ENCODE data around the gene PDE10A. TPM values are rescaled to one million over a fixed set of nuclear protein-coding genes. Genes with fewer than 3 reads are reported as not detected.

PDE10A gene
- total and polyA plus RNA-seq, 7 experiments from 2014 or later: not detected

- Mint-ChIP-seq H3K4me3 (no peak overlapping the region), H3K4me1 (peaks cover 0 to 1% (median 0%) of the 10 kb centered on the region in 7 donors), H3K27ac (no peak overlapping the region), H3K27me3 (peaks cover 0 to 6% (median 5%) of the 10 kb centered on the region in 5 donors), H3K9me3 (peaks cover 0 to 3% (median 0%) of the 10 kb centered on the region in 11 donors), H3K36me3 (no peaks in the 10 kb centered on the region)
- Histone ChIP-seq H3K27me3 (ENCODE audit: control insufficient read depth in 2 of 2, insufficient read depth in 2 of 2, low read length in 2 of 2) (no peaks in the 10 kb centered on the region), H3K27ac (ENCODE audit: low read depth, low read length) (no peak overlapping the region), H3K4me1 (ENCODE audit: control insufficient read depth in 2 of 2, insufficient read depth in 2 of 2, low read length in 2 of 2) (no peaks in the 10 kb centered on the region), H3K9me3 (ENCODE audit: control insufficient read depth in 2 of 3, low read length in 3 of 3) (no peaks in the 10 kb centered on the region), H3K4me3 (ENCODE audit: low read length) (no peak overlapping the region), H3K36me3 (ENCODE audit: control insufficient read depth in 2 of 3, insufficient read depth in 3 of 3, low read length in 3 of 3) (no peaks in the 10 kb centered on the region)
- DNase-seq (no peak), ATAC-seq (no peak)
- POLR2A ChIA-PET: no interaction called here
- CTCF ChIA-PET: no interaction called here
- intact Hi-C loops (cut with micrococcal nuclease): no loop called here
These were observed 20.0 kb downstream of the PDE10A start for GRCh38 chr6:165643015-165643414.

- Histone ChIP-seq H3K27ac (ENCODE audit: low read depth, low read length) (no peak overlapping the region), H3K27me3 (ENCODE audit: control insufficient read depth in 2 of 2, insufficient read depth in 2 of 2, low read length in 2 of 2) (no peaks in the 10 kb centered on the region), H3K36me3 (ENCODE audit: control insufficient read depth in 2 of 3, insufficient read depth in 3 of 3, low read length in 3 of 3) (no peaks in the 10 kb centered on the region), H3K4me1 (ENCODE audit: control insufficient read depth in 2 of 2, insufficient read depth in 2 of 2, low read length in 2 of 2) (no peaks in the 10 kb centered on the region), H3K4me3 (ENCODE audit: low read length) (no peak overlapping the region), H3K9me3 (ENCODE audit: control insufficient read depth in 2 of 3, low read length in 3 of 3) (no peaks in the 10 kb centered on the region)
- DNase-seq: no peak
- H3K4me1 Mint-ChIP-seq: peaks cover 0 to 1% (median 0%) of the 10 kb centered on the region in 7 donors
- H3K36me3 Mint-ChIP-seq: no peaks in the 10 kb centered on the region
- no peak for ATAC-seq
- no peak overlapping the region for H3K4me3 Mint-ChIP-seq
- CTCF ChIA-PET: no interaction called here
- peaks cover 0 to 17% (median 9%) of the 10 kb centered on the region in 5 donors for H3K27me3 Mint-ChIP-seq
- intact Hi-C loops (cut with micrococcal nuclease): no loop called here
- H3K27ac Mint-ChIP-seq: no peak overlapping the region
- H3K9me3 Mint-ChIP-seq: peaks cover 0 to 3% (median 0%) of the 10 kb centered on the region in 11 donors
- POLR2A ChIA-PET: no interaction called here
These were observed 21.3 kb downstream of the PDE10A start for GRCh38 chr6:165641672-165642156.

GRCh38 chr6:165640806-165641205, 22.2 kb downstream of the PDE10A start:
- no peaks in the 10 kb centered on the region for H3K36me3 Mint-ChIP-seq
- peaks cover 0 to 23% (median 6%) of the 10 kb centered on the region in 5 donors for H3K27me3 Mint-ChIP-seq
- H3K4me3 Mint-ChIP-seq: no peak overlapping the region
- Histone ChIP-seq H3K4me1 (ENCODE audit: control insufficient read depth in 2 of 2, insufficient read depth in 2 of 2, low read length in 2 of 2) (no peaks in the 10 kb centered on the region), H3K36me3 (ENCODE audit: control insufficient read depth in 2 of 3, insufficient read depth in 3 of 3, low read length in 3 of 3) (no peaks in the 10 kb centered on the region), H3K9me3 (ENCODE audit: control insufficient read depth in 2 of 3, low read length in 3 of 3) (no peaks in the 10 kb centered on the region), H3K27ac (ENCODE audit: low read depth, low read length) (no peak overlapping the region), H3K27me3 (ENCODE audit: control insufficient read depth in 2 of 2, insufficient read depth in 2 of 2, low read length in 2 of 2) (no peaks in the 10 kb centered on the region), H3K4me3 (ENCODE audit: low read length) (no peak overlapping the region)
- H3K4me1 Mint-ChIP-seq: peaks cover 0 to 1% (median 0%) of the 10 kb centered on the region in 7 donors
- peaks cover 0 to 3% (median 0%) of the 10 kb centered on the region in 11 donors for H3K9me3 Mint-ChIP-seq
- ATAC-seq: no peak
- ChIA-PET POLR2A (no interaction called here), CTCF (no interaction called here)
- no peak overlapping the region for H3K27ac Mint-ChIP-seq
- intact Hi-C loops (cut with micrococcal nuclease): no loop called here
- DNase-seq: no peak

- Mint-ChIP-seq H3K4me3 (no peak overlapping the region), H3K27ac (no peak overlapping the region), H3K27me3 (peaks cover 10 to 35% (median 17%) of the 10 kb centered on the region in 5 donors), H3K4me1 (peaks cover 0 to 1% (median 0%) of the 10 kb centered on the region in 7 donors), H3K36me3 (no peaks in the 10 kb centered on the region), H3K9me3 (peaks cover 0 to 3% (median 0%) of the 10 kb centered on the region in 11 donors)
- CTCF ChIA-PET: no interaction called here
- no peak overlapping the region for H3K4me3 ChIP-seq (ENCODE audit: low read length)
- DNase-seq (no peak), ATAC-seq (no peak)
- H3K36me3 ChIP-seq (ENCODE audit: control insufficient read depth in 2 of 3, insufficient read depth in 3 of 3, low read length in 3 of 3): no peaks in the 10 kb centered on the region
- H3K27ac ChIP-seq (ENCODE audit: low read depth, low read length): no peak overlapping the region
- H3K9me3 ChIP-seq (ENCODE audit: control insufficient read depth in 2 of 3, low read length in 3 of 3): no peaks in the 10 kb centered on the region
- H3K4me1 ChIP-seq (ENCODE audit: control insufficient read depth in 2 of 2, insufficient read depth in 2 of 2, low read length in 2 of 2): no peaks in the 10 kb centered on the region
- POLR2A ChIA-PET: no interaction called here
- intact Hi-C loops (cut with micrococcal nuclease): no loop called here
- H3K27me3 ChIP-seq (ENCODE audit: control insufficient read depth in 2 of 2, insufficient read depth in 2 of 2, low read length in 2 of 2): no peaks in the 10 kb centered on the region
These were observed 24.5 kb downstream of the PDE10A start for GRCh38 chr6:165638530-165638929.

- Mint-ChIP-seq H3K36me3 (no peaks in the 10 kb centered on the region), H3K27ac (no peak overlapping the region), H3K27me3 (peaks cover 15 to 42% (median 25%) of the 10 kb centered on the region in 5 donors), H3K4me3 (no peak overlapping the region), H3K4me1 (peaks cover 0 to 1% (median 0%) of the 10 kb centered on the region in 7 donors), H3K9me3 (peaks cover 0 to 3% (median 0%) of the 10 kb centered on the region in 11 donors)
- Histone ChIP-seq H3K27ac (ENCODE audit: low read depth, low read length) (no peak overlapping the region), H3K27me3 (ENCODE audit: control insufficient read depth in 2 of 2, insufficient read depth in 2 of 2, low read length in 2 of 2) (no peaks in the 10 kb centered on the region), H3K4me1 (ENCODE audit: control insufficient read depth in 2 of 2, insufficient read depth in 2 of 2, low read length in 2 of 2) (no peaks in the 10 kb centered on the region), H3K4me3 (ENCODE audit: low read length) (no peak overlapping the region), H3K36me3 (ENCODE audit: control insufficient read depth in 2 of 3, insufficient read depth in 3 of 3, low read length in 3 of 3) (no peaks in the 10 kb centered on the region), H3K9me3 (ENCODE audit: control insufficient read depth in 2 of 3, low read length in 3 of 3) (no peaks in the 10 kb centered on the region)
- DNase-seq (no peak), ATAC-seq (no peak)
- POLR2A ChIA-PET: no interaction called here
- CTCF ChIA-PET: no interaction called here
- intact Hi-C loops (cut with micrococcal nuclease): no loop called here
These were observed 25.5 kb downstream of the PDE10A start for GRCh38 chr6:165637586-165637985.

- ATAC-seq: no peak
- H3K4me3 Mint-ChIP-seq: no peak overlapping the region
These were observed 26.5 kb downstream of the PDE10A start for GRCh38 chr6:165636402-165637048.

GRCh38 chr6:165635965-165636364, 27.1 kb downstream of the PDE10A start:
- Histone ChIP-seq H3K4me3 (ENCODE audit: low read length) (no peak overlapping the region), H3K4me1 (ENCODE audit: control insufficient read depth in 2 of 2, insufficient read depth in 2 of 2, low read length in 2 of 2) (no peaks in the 10 kb centered on the region), H3K36me3 (ENCODE audit: control insufficient read depth in 2 of 3, insufficient read depth in 3 of 3, low read length in 3 of 3) (no peaks in the 10 kb centered on the region), H3K27ac (ENCODE audit: low read depth, low read length) (no peak overlapping the region), H3K27me3 (ENCODE audit: control insufficient read depth in 2 of 2, insufficient read depth in 2 of 2, low read length in 2 of 2) (no peaks in the 10 kb centered on the region), H3K9me3 (ENCODE audit: control insufficient read depth in 2 of 3, low read length in 3 of 3) (no peaks in the 10 kb centered on the region)
- intact Hi-C loops (cut with micrococcal nuclease): no loop called here
- Mint-ChIP-seq H3K4me1 (peaks cover 0 to 6% (median 0%) of the 10 kb centered on the region in 7 donors), H3K36me3 (no peaks in the 10 kb centered on the region), H3K4me3 (no peak overlapping the region), H3K27me3 (peaks cover 18 to 42% (median 22%) of the 10 kb centered on the region in 5 donors), H3K27ac (no peak overlapping the region), H3K9me3 (no peaks in the 10 kb centered on the region)
- no peak for DNase-seq
- CTCF ChIA-PET: no interaction called here
- POLR2A ChIA-PET: no interaction called here
- no peak for ATAC-seq

More at GRCh38 chr6:165636402-165637048, 26.5 kb downstream of the PDE10A start:
- peaks cover 18 to 42% (median 22%) of the 10 kb centered on the region in 5 donors for H3K27me3 Mint-ChIP-seq
- no peak for DNase-seq
- H3K27ac ChIP-seq (ENCODE audit: low read depth, low read length): no peak overlapping the region
- POLR2A ChIA-PET: no interaction called here
- H3K4me3 ChIP-seq (ENCODE audit: low read length): no peak overlapping the region
- CTCF ChIA-PET: no interaction called here
- no peaks in the 10 kb centered on the region for H3K4me1 ChIP-seq (ENCODE audit: control insufficient read depth in 2 of 2, insufficient read depth in 2 of 2, low read length in 2 of 2)
- no peaks in the 10 kb centered on the region for H3K9me3 ChIP-seq (ENCODE audit: control insufficient read depth in 2 of 3, low read length in 3 of 3)
- H3K36me3 Mint-ChIP-seq: no peaks in the 10 kb centered on the region
- no peaks in the 10 kb centered on the region for H3K36me3 ChIP-seq (ENCODE audit: control insufficient read depth in 2 of 3, insufficient read depth in 3 of 3, low read length in 3 of 3)
- intact Hi-C loops (cut with micrococcal nuclease): no loop called here
- H3K9me3 Mint-ChIP-seq: no peaks in the 10 kb centered on the region
- H3K27me3 ChIP-seq (ENCODE audit: control insufficient read depth in 2 of 2, insufficient read depth in 2 of 2, low read length in 2 of 2): no peaks in the 10 kb centered on the region
- H3K27ac Mint-ChIP-seq: no peak overlapping the region
- H3K4me1 Mint-ChIP-seq: peaks cover 0 to 6% (median 0%) of the 10 kb centered on the region in 7 donors
